ENCODE data around the gene BTG1. TPM values are rescaled to one million over a fixed set of nuclear protein-coding genes. Genes with fewer than 3 reads are reported as not detected.

The BTG1 gene
- total RNA-seq, 1 experiment from 2014 or later: 26.7 TPM

DNA sequence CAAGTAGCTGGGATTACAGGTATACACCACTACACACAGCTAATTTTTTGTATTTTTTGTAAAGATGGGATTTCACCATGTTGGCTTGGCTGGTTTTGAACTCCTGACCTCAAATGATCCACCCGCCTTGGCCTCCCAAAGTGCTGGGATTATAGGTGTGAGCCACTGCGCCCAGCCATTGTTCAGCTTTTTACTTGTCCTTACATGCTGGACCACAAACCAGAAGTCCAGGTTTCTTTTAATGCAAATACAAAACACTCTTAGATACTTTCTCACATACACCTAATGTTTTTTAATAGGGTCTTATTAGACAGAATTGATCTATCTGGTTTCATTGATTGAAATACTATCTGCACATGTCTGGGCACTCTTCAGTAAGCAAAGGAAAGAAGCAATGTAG lies 40.5 kb downstream of the BTG1 start:
- peaks cover 6% of the 10 kb centered on the region for H3K9me3 Mint-ChIP-seq
- H3K4me1 Mint-ChIP-seq: peaks cover 57% of the 10 kb centered on the region
- no peak for DNase-seq (ENCODE audit: low spot score)
- no peaks in the 10 kb centered on the region for H3K27me3 Mint-ChIP-seq (ENCODE audit: low read depth)
- ChIA-PET POLR2A (no interaction called here), CTCF (interaction anchor here (1.9 kb wide), 1 partner anchor 39 kb away, joined by 5 read pairs; no protein-coding TSS in a partner anchor)
- H3K27ac Mint-ChIP-seq: no peak overlapping the region
- H3K4me3 Mint-ChIP-seq: no peak overlapping the region
- TF ChIP-seq, protein P1, sequence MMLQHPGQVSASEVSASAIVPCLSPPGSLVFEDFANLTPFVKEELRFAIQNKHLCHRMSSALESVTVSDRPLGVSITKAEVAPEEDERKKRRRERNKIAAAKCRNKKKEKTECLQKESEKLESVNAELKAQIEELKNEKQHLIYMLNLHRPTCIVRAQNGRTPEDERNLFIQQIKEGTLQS (CRISPR knock-in tag; conservative IDR thresholded peaks at IDR 0.05): no peak
- no peak for TF ChIP-seq NFYB (CRISPR knock-in tag; conservative IDR thresholded peaks at IDR 0.05; ENCODE audit: low read depth)
- no peak for TF ChIP-seq ZNF263 (CRISPR knock-in tag; IDR thresholded peaks at IDR 0.05; ENCODE audit: low read depth)
- TF ChIP-seq, protein P2, sequence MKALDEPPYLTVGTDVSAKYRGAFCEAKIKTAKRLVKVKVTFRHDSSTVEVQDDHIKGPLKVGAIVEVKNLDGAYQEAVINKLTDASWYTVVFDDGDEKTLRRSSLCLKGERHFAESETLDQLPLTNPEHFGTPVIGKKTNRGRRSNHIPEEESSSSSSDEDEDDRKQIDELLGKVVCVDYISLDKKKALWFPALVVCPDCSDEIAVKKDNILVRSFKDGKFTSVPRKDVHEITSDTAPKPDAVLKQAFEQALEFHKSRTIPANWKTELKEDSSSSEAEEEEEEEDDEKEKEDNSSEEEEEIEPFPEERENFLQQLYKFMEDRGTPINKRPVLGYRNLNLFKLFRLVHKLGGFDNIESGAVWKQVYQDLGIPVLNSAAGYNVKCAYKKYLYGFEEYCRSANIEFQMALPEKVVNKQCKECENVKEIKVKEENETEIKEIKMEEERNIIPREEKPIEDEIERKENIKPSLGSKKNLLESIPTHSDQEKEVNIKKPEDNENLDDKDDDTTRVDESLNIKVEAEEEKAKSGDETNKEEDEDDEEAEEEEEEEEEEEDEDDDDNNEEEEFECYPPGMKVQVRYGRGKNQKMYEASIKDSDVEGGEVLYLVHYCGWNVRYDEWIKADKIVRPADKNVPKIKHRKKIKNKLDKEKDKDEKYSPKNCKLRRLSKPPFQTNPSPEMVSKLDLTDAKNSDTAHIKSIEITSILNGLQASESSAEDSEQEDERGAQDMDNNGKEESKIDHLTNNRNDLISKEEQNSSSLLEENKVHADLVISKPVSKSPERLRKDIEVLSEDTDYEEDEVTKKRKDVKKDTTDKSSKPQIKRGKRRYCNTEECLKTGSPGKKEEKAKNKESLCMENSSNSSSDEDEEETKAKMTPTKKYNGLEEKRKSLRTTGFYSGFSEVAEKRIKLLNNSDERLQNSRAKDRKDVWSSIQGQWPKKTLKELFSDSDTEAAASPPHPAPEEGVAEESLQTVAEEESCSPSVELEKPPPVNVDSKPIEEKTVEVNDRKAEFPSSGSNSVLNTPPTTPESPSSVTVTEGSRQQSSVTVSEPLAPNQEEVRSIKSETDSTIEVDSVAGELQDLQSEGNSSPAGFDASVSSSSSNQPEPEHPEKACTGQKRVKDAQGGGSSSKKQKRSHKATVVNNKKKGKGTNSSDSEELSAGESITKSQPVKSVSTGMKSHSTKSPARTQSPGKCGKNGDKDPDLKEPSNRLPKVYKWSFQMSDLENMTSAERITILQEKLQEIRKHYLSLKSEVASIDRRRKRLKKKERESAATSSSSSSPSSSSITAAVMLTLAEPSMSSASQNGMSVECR (CRISPR knock-in tag; IDR thresholded peaks at IDR 0.05; ENCODE audit: borderline replicate concordance): no peak
- TF ChIP-seq, protein P3, sequence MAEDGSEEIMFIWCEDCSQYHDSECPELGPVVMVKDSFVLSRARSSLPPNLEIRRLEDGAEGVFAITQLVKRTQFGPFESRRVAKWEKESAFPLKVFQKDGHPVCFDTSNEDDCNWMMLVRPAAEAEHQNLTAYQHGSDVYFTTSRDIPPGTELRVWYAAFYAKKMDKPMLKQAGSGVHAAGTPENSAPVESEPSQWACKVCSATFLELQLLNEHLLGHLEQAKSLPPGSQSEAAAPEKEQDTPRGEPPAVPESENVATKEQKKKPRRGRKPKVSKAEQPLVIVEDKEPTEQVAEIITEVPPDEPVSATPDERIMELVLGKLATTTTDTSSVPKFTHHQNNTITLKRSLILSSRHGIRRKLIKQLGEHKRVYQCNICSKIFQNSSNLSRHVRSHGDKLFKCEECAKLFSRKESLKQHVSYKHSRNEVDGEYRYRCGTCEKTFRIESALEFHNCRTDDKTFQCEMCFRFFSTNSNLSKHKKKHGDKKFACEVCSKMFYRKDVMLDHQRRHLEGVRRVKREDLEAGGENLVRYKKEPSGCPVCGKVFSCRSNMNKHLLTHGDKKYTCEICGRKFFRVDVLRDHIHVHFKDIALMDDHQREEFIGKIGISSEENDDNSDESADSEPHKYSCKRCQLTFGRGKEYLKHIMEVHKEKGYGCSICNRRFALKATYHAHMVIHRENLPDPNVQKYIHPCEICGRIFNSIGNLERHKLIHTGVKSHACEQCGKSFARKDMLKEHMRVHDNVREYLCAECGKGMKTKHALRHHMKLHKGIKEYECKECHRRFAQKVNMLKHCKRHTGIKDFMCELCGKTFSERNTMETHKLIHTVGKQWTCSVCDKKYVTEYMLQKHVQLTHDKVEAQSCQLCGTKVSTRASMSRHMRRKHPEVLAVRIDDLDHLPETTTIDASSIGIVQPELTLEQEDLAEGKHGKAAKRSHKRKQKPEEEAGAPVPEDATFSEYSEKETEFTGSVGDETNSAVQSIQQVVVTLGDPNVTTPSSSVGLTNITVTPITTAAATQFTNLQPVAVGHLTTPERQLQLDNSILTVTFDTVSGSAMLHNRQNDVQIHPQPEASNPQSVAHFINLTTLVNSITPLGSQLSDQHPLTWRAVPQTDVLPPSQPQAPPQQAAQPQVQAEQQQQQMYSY (CRISPR knock-in tag; IDR thresholded peaks at IDR 0.05): no peak
- TF ChIP-seq EMX1 (CRISPR knock-in tag; IDR thresholded peaks at IDR 0.05): no peak
- no peak for TF ChIP-seq ZNF317 (CRISPR knock-in tag; IDR thresholded peaks at IDR 0.05; ENCODE audit: borderline replicate concordance, low read depth)
- TF ChIP-seq, protein P4, sequence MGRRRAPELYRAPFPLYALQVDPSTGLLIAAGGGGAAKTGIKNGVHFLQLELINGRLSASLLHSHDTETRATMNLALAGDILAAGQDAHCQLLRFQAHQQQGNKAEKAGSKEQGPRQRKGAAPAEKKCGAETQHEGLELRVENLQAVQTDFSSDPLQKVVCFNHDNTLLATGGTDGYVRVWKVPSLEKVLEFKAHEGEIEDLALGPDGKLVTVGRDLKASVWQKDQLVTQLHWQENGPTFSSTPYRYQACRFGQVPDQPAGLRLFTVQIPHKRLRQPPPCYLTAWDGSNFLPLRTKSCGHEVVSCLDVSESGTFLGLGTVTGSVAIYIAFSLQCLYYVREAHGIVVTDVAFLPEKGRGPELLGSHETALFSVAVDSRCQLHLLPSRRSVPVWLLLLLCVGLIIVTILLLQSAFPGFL (CRISPR knock-in tag; IDR thresholded peaks at IDR 0.05; ENCODE audit: borderline replicate concordance): no peak
- TF ChIP-seq, protein P5, sequence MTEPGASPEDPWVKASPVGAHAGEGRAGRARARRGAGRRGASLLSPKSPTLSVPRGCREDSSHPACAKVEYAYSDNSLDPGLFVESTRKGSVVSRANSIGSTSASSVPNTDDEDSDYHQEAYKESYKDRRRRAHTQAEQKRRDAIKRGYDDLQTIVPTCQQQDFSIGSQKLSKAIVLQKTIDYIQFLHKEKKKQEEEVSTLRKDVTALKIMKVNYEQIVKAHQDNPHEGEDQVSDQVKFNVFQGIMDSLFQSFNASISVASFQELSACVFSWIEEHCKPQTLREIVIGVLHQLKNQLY (CRISPR knock-in tag; IDR thresholded peaks at IDR 0.05): no peak
- TF ChIP-seq, protein P6, sequence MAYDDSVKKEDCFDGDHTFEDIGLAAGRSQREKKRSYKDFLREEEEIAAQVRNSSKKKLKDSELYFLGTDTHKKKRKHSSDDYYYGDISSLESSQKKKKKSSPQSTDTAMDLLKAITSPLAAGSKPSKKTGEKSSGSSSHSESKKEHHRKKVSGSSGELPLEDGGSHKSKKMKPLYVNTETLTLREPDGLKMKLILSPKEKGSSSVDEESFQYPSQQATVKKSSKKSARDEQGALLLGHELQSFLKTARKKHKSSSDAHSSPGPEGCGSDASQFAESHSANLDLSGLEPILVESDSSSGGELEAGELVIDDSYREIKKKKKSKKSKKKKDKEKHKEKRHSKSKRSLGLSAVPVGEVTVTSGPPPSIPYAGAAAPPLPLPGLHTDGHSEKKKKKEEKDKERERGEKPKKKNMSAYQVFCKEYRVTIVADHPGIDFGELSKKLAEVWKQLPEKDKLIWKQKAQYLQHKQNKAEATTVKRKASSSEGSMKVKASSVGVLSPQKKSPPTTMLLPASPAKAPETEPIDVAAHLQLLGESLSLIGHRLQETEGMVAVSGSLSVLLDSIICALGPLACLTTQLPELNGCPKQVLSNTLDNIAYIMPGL (CRISPR knock-in tag; IDR thresholded peaks at IDR 0.05): no peak
- TF ChIP-seq, protein P7, sequence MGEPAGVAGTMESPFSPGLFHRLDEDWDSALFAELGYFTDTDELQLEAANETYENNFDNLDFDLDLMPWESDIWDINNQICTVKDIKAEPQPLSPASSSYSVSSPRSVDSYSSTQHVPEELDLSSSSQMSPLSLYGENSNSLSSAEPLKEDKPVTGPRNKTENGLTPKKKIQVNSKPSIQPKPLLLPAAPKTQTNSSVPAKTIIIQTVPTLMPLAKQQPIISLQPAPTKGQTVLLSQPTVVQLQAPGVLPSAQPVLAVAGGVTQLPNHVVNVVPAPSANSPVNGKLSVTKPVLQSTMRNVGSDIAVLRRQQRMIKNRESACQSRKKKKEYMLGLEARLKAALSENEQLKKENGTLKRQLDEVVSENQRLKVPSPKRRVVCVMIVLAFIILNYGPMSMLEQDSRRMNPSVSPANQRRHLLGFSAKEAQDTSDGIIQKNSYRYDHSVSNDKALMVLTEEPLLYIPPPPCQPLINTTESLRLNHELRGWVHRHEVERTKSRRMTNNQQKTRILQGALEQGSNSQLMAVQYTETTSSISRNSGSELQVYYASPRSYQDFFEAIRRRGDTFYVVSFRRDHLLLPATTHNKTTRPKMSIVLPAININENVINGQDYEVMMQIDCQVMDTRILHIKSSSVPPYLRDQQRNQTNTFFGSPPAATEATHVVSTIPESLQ (CRISPR knock-in tag; IDR thresholded peaks at IDR 0.05): no peak
- TF ChIP-seq, protein P8, sequence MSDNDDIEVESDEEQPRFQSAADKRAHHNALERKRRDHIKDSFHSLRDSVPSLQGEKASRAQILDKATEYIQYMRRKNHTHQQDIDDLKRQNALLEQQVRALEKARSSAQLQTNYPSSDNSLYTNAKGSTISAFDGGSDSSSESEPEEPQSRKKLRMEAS (CRISPR knock-in tag; IDR thresholded peaks at IDR 0.05): no peak
- no peaks in the 10 kb centered on the region; the same call in 1 of the 2 replicates for H3K36me3 Mint-ChIP-seq
- ATAC-seq: no peak
